Measurements from ENCODE around the gene MITF.

- TF ChIP-seq CTCF (IDR thresholded peaks at IDR 0.05) (no peak), POLR2AphosphoS5 (IDR thresholded peaks at IDR 0.05) (no peak), POLR2A (IDR thresholded peaks at IDR 0.05) (no peak), EP300 (IDR thresholded peaks at IDR 0.05; ENCODE audit: low read depth) (no peak)
Observed at GRCh38 chr3:69986419-69986818, 247.2 kb downstream of the MITF start.
